ENCODE results near the gene NAT14.

Gene NAT14

GRCh38 chr19:55502197-55502952 lies 17.4 kb downstream of the NAT14 start:
- Histone ChIP-seq H3K27ac (ENCODE audit: low read length) (no peak overlapping the region), H3K9me3 (replicated peaks; ENCODE audit: insufficient read depth, low read length) (no peaks in the 10 kb centered on the region), H3K4me1 (ENCODE audit: low read length) (peaks cover 9% of the 10 kb centered on the region; the same call in 1 of the 2 replicates), H4K20me1 (ENCODE audit: insufficient read depth, low read length) (no peaks in the 10 kb centered on the region), H3K79me2 (ENCODE audit: low read length) (no peaks in the 10 kb centered on the region), H3K4me3 (ENCODE audit: low read length) (no peak overlapping the region), H3K36me3 (replicated peaks; ENCODE audit: insufficient read depth, low read length) (no peaks in the 10 kb centered on the region), H3F3A (ENCODE audit: insufficient read depth, low read length) (no peaks in the 10 kb centered on the region), H3K9ac (ENCODE audit: low read length) (no peak overlapping the region), H3K4me2 (ENCODE audit: low read depth, low read length) (0 out of 2 replicates have a peak overlapping the region, but pooled peaks have one; percentile 7), H3K27me3 (replicated peaks; ENCODE audit: insufficient read depth, low read length) (peaks cover 85% of the 10 kb centered on the region), H2AFZ (ENCODE audit: low read length) (no peak overlapping the region), H3K9me2 (replicated peaks; ENCODE audit: insufficient read depth, low read length) (no peaks in the 10 kb centered on the region)
- TF ChIP-seq, protein P1, sequence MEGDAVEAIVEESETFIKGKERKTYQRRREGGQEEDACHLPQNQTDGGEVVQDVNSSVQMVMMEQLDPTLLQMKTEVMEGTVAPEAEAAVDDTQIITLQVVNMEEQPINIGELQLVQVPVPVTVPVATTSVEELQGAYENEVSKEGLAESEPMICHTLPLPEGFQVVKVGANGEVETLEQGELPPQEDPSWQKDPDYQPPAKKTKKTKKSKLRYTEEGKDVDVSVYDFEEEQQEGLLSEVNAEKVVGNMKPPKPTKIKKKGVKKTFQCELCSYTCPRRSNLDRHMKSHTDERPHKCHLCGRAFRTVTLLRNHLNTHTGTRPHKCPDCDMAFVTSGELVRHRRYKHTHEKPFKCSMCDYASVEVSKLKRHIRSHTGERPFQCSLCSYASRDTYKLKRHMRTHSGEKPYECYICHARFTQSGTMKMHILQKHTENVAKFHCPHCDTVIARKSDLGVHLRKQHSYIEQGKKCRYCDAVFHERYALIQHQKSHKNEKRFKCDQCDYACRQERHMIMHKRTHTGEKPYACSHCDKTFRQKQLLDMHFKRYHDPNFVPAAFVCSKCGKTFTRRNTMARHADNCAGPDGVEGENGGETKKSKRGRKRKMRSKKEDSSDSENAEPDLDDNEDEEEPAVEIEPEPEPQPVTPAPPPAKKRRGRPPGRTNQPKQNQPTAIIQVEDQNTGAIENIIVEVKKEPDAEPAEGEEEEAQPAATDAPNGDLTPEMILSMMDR (IDR thresholded peaks at IDR 0.05; ENCODE audit: low read length) = no peak
- TF ChIP-seq EZH2phosphoT487 (IDR thresholded peaks at IDR 0.05; ENCODE audit: low read length) = no peak
- DNase-seq = no peak

- H3K4me2 ChIP-seq (ENCODE audit: low read depth, low read length) = no peak overlapping the region
- no peaks in the 10 kb centered on the region for H3K9me2 ChIP-seq (replicated peaks; ENCODE audit: insufficient read depth, low read length)
- no peak overlapping the region for H3K9ac ChIP-seq (ENCODE audit: low read length)
Measured at GRCh38 chr19:55503157-55503501, 18.1 kb downstream of the NAT14 start.

GRCh38 chr19:55503502-55504251 lies 18.7 kb downstream of the NAT14 start:
- H3K27me3 ChIP-seq (replicated peaks; ENCODE audit: insufficient read depth, low read length) = peaks cover 83% of the 10 kb centered on the region
- H3K79me2 ChIP-seq (ENCODE audit: low read length) = no peaks in the 10 kb centered on the region
- H3K9me2 ChIP-seq (replicated peaks; ENCODE audit: insufficient read depth, low read length) = no peaks in the 10 kb centered on the region
- H3K4me2 ChIP-seq (ENCODE audit: low read depth, low read length) = peak overlapping the region; percentile 45
- no peaks in the 10 kb centered on the region for H3K36me3 ChIP-seq (replicated peaks; ENCODE audit: insufficient read depth, low read length)
- no peaks in the 10 kb centered on the region for H4K20me1 ChIP-seq (ENCODE audit: insufficient read depth, low read length)
- TF ChIP-seq EZH2phosphoT487 (IDR thresholded peaks at IDR 0.05; ENCODE audit: low read length) = no peak
- TF ChIP-seq EZH2 (optimal IDR thresholded peaks at IDR 0.05; ENCODE audit: low read depth, low read length) = no peak
- TF ChIP-seq, protein P1 (IDR thresholded peaks at IDR 0.05; ENCODE audit: low read length) = peak; percentile 93
- peak overlapping the region; percentile 46; the same call in 1 of the 2 replicates for H3K4me3 ChIP-seq (ENCODE audit: low read length)
- DNase-seq = peak; percentile 88
- H3K9ac ChIP-seq (ENCODE audit: low read length) = no peak overlapping the region
- H3K9me3 ChIP-seq (replicated peaks; ENCODE audit: insufficient read depth, low read length) = no peaks in the 10 kb centered on the region
- H3F3A ChIP-seq (ENCODE audit: insufficient read depth, low read length) = no peaks in the 10 kb centered on the region
- H3K4me1 ChIP-seq (ENCODE audit: low read length) = peaks cover 9% of the 10 kb centered on the region; the same call in 1 of the 2 replicates
- no peak overlapping the region for H3K27ac ChIP-seq (ENCODE audit: low read length)
- peak overlapping the region; percentile 37 for H2AFZ ChIP-seq (ENCODE audit: low read length)

More at GRCh38 chr19:55503157-55503501, 18.1 kb downstream of the NAT14 start:
- Histone ChIP-seq H3K27ac (ENCODE audit: low read length) (no peak overlapping the region), H3K4me3 (ENCODE audit: low read length) (no peak overlapping the region), H4K20me1 (ENCODE audit: insufficient read depth, low read length) (no peaks in the 10 kb centered on the region), H3K9me3 (replicated peaks; ENCODE audit: insufficient read depth, low read length) (no peaks in the 10 kb centered on the region), H3K27me3 (replicated peaks; ENCODE audit: insufficient read depth, low read length) (peaks cover 85% of the 10 kb centered on the region), H3K36me3 (replicated peaks; ENCODE audit: insufficient read depth, low read length) (no peaks in the 10 kb centered on the region), H3F3A (ENCODE audit: insufficient read depth, low read length) (no peaks in the 10 kb centered on the region), H3K79me2 (ENCODE audit: low read length) (no peaks in the 10 kb centered on the region), H3K4me1 (ENCODE audit: low read length) (peaks cover 9% of the 10 kb centered on the region; the same call in 1 of the 2 replicates), H2AFZ (ENCODE audit: low read length) (peak overlapping the region; percentile 37)
- TF ChIP-seq, protein P1 (IDR thresholded peaks at IDR 0.05; ENCODE audit: low read length) = no peak
- no peak for TF ChIP-seq EZH2phosphoT487 (IDR thresholded peaks at IDR 0.05; ENCODE audit: low read length)
- no peak for TF ChIP-seq EZH2 (optimal IDR thresholded peaks at IDR 0.05; ENCODE audit: low read depth, low read length)
- DNase-seq = no peak

Data from MM.1S (cell line).